Suprapubic skin (tissue), 4 donors: ENCODE data around the gene RIPOR3. TPM values are rescaled to one million over a fixed set of nuclear protein-coding genes. Genes with fewer than 3 reads are reported as not detected.
"Not testable (repeated sequence)": the region's sequence is repeated elsewhere in the genome, so short reads cannot be mapped to it uniquely, and the experiment has no call there.

Experiments used
- DNase-seq, 2 donors: peaks; one replicate each; pipeline ENCODE4 v3.0.0-alpha.2; 2019; ENCODE audit warnings: low spot score in 2 of 2
- H3K27ac ChIP-seq: fragments of 200-600 bp; sonication (generic); one replicate; pipeline ENCODE4 v1.5.1; 2019
- H3K27me3 ChIP-seq: fragments of 200-600 bp; sonication (generic); one replicate; pipeline ENCODE4 v1.5.1; 2019
- H3K36me3 ChIP-seq: fragments of 200-600 bp; sonication (generic); one replicate; pipeline ENCODE4 v1.5.1; 2019
- H3K4me1 ChIP-seq: fragments of 200-600 bp; sonication (generic); one replicate; pipeline ENCODE4 v1.5.1; 2019
- H3K4me3 ChIP-seq: fragments of 200-600 bp; sonication (generic); one replicate; pipeline ENCODE4 v1.5.1; 2019; ENCODE audit warnings: mild to moderate bottlenecking
- H3K9me3 ChIP-seq: fragments of 200-600 bp; sonication (generic); one replicate; pipeline ENCODE4 v1.5.1; 2019
- EP300 ChIP-seq: sonication (generic); formaldehyde crosslinking; IDR thresholded peaks from one replicate; pipeline ENCODE4 v1.6.1; 2017; ENCODE audit warnings: antibody characterized with exemption
- POLR2A ChIP-seq, 2 donors: fragments of 450-650 bp; IDR thresholded peaks; one replicate each; pipeline ENCODE4 v1.6.1; 2017; ENCODE audit warnings: antibody characterized with exemption in 2 of 2, mild to moderate bottlenecking in 2 of 2, moderate library complexity in 2 of 2
- POLR2AphosphoS5 ChIP-seq, 3 donors: sonication (generic); formaldehyde crosslinking; IDR thresholded peaks; one replicate each; pipeline ENCODE4 v1.6.1; 2017; ENCODE audit warnings: antibody characterized with exemption in 3 of 3
- WGBS: methylation state at CpG from one replicate; pipeline ENCODE4 v1.1.5; 2018; 5-methylcytosine and 5-hydroxymethylcytosine counted together
- total RNA-seq, 4 donors: library from RNA; depleted of rRNA; stranded (reverse); fragments of >200 nt; gene quantifications; one replicate each; pipeline ENCODE4 v1.1.0, GENCODE V29; 2016
- TF ChIP-seq, protein P1 (sequence below), 2 donors: fragments of 200-600 bp in 1 of 2; fragments of 450-650 bp in 1 of 2; sonication (generic) in 1 of 2; IDR thresholded peaks; one replicate each; pipeline ENCODE4 v1.5.1; 2016 to 2019; ENCODE audit warnings: antibody characterized with exemption in 2 of 2, mild to moderate bottlenecking in 1 of 2, moderate library complexity in 1 of 2

The RIPOR3 gene
- total RNA-seq, 4 donors from 2014 or later: 3.3 to 10.1 (median 5.3) TPM

DNA sequence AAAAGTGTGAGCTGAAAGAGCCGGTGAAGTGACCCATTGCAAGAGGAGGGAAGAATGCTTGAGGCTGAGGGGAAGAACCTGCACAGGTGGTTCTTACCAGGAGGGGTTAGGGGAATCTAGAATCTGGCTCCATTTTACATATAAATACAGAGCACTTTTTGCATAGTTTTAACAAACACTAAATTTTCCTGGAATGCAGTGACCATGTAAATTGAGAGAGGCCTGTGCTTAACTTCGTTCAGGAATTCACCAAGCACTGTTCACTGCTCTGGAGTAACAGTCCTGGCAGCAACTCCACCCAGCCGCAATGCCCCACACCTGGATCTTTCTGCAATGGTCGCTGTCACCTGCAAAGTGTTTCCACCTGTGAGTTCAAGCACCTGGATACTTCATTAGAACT is 13.2 kb upstream of the RIPOR3 start:
- Histone ChIP-seq H3K9me3 (no peaks in the 10 kb centered on the region), H3K27ac (no peak overlapping the region), H3K4me3 (no peak overlapping the region), H3K27me3 (peaks cover 9% of the 10 kb centered on the region), H3K4me1 (peaks cover 2% of the 10 kb centered on the region), H3K36me3 (no peaks in the 10 kb centered on the region)
- WGBS: 81% methylated on average over 4 of the region's 4 CpGs
- TF ChIP-seq POLR2AphosphoS5 (IDR thresholded peaks at IDR 0.05) (no peak), EP300 (no peak), POLR2A (IDR thresholded peaks at IDR 0.05) (no peak)
- TF ChIP-seq, protein P1, sequence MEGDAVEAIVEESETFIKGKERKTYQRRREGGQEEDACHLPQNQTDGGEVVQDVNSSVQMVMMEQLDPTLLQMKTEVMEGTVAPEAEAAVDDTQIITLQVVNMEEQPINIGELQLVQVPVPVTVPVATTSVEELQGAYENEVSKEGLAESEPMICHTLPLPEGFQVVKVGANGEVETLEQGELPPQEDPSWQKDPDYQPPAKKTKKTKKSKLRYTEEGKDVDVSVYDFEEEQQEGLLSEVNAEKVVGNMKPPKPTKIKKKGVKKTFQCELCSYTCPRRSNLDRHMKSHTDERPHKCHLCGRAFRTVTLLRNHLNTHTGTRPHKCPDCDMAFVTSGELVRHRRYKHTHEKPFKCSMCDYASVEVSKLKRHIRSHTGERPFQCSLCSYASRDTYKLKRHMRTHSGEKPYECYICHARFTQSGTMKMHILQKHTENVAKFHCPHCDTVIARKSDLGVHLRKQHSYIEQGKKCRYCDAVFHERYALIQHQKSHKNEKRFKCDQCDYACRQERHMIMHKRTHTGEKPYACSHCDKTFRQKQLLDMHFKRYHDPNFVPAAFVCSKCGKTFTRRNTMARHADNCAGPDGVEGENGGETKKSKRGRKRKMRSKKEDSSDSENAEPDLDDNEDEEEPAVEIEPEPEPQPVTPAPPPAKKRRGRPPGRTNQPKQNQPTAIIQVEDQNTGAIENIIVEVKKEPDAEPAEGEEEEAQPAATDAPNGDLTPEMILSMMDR (IDR thresholded peaks at IDR 0.05): no peak
- DNase-seq: no peak

DNA sequence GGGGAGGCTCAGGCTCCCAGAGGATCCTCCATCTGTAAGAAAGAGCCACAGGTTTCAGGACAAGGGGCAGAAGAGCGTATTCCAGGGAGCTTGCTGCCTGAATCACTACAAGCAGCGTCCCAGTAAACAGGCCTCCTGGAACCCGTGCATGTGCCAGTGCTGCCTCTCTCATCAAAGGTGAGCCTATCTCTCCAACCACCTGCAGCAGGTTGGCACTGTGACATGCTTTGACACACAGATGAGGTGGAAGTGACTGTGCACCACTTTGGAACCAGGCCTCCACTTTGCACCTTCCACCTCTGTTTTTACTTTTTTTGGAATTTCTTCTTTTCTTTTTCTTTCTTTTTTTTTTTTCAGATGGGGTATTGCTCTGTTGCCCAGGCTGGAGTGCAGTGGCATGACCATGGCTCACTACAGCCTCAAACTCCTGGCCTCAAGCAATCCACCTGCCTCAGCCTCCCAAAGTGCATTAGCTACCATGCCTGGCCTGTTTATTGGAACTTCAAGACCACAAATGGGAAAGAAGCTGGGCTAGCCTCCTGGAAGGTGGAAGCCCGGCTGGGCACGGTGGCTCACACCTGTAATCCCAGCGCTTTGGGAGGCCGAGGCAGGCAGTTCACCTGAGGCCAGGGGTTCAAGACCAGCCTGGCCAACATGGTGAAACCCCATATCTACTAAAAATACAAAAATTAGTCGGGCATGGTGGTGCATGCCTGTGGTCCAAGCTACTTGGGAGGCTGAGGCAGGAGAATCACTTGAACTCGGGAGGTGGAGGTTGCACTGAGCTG is 12.5 kb upstream of the RIPOR3 start:
- not testable (repeated sequence) for H3K27ac ChIP-seq, DNase-seq, H3K4me1 ChIP-seq, H3K4me3 ChIP-seq, H3K36me3 ChIP-seq, H3K9me3 ChIP-seq, H3K27me3 ChIP-seq
- WGBS: 84% methylated on average over 9 of the region's 9 CpGs

DNA sequence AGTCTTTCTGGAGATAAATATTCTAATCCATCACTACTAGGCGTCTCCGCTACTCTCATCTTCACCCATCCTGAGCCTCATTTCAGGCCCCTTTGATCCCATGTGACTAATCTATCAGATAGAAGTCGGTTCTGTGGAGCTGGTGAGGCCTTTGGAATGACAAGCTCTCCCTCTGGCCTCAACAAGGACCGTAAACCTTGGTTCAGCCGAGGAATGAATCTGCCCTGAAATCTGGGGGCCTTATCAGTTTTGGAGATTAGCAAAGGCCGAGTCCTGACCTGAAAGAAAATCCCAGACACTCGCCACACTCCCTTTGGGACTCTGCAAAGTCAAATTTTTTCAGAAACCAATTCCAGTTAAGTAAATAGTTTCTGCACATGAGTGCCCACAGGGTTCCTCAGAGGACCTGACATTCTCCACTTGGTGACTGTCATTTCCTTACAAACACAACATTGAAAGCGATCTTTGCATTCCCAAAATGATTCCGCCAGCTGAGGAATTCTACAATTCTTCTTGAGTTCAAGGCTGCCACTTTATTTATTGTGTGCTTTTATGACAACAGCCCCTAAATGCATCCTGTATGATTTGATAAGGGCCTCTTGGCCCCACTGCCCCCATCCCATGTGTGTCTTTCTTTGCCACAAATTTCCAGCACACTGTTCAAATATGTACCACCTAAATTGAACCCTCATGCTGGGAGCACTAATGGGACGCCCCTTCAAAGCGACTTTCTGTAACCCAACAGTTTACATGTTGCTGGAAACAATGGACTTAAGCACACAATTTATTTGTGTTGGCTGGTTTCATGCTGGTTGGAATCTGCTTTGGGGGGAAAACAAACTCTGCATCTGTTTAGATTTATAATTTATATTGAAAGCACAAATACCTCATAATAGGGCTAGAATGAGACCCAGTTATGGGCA is 10.0 kb upstream of the RIPOR3 start:
- Histone ChIP-seq H3K27ac (no peak overlapping the region), H3K4me1 (no peaks in the 10 kb centered on the region), H3K27me3 (peaks cover 7% of the 10 kb centered on the region), H3K9me3 (no peaks in the 10 kb centered on the region), H3K4me3 (no peak overlapping the region), H3K36me3 (no peaks in the 10 kb centered on the region)
- WGBS: 88% methylated on average over 11 of the region's 11 CpGs
- DNase-seq: no peak
- TF ChIP-seq POLR2A (IDR thresholded peaks at IDR 0.05): no peak
- no peak for TF ChIP-seq EP300
- TF ChIP-seq, protein P1 (IDR thresholded peaks at IDR 0.05): no peak
- TF ChIP-seq POLR2AphosphoS5 (IDR thresholded peaks at IDR 0.05): no peak

DNA sequence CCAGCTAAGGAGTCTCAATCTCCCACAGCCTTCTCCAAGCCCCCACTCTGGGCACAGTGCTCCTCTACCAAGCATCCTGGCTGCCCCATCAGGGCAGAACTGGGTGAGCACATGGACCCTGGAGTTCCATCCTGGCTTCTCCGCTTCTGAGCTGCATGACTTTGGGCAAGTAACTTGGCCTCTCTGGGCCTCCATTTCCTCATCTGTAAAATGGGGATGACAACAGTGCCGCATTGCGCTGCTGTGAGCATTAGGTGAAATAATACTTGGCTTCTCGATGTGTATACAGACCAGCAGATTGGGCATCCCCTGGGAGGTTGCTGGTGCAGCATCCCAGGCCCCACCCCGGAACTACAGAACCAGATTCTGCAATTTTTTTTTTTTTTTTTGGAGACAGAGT is 8.3 kb upstream of the RIPOR3 start:
- Histone ChIP-seq H3K36me3 (no peaks in the 10 kb centered on the region), H3K4me3 (no peak overlapping the region), H3K9me3 (no peaks in the 10 kb centered on the region), H3K4me1 (no peaks in the 10 kb centered on the region), H3K27ac (no peak overlapping the region), H3K27me3 (no peaks in the 10 kb centered on the region)
- TF ChIP-seq EP300: no peak
- 93% methylated on average over 5 of the region's 5 CpGs for WGBS
- no peak for DNase-seq

DNA sequence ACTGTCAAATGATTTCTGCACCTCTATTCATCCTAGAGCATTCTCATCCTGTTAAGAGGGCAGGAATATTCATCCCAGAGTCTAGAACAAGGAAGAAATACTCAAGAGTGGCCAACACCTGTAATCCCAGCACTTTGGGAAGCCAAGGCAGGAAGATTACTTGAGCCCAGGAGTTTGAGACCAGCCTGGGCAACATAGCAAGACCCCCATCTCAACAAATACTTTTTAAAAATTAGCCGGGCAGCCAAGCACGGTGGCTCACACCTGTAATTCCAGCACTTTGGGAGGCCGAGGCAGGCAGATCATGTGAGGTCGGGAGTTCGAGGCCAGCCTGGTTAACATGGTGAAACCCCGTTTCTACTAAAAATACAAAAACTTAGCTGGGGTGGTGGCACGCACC is 6.9 kb upstream of the RIPOR3 start:
- H3K4me1 ChIP-seq, DNase-seq, H3K27ac ChIP-seq, H3K4me3 ChIP-seq, H3K9me3 ChIP-seq, H3K36me3 ChIP-seq, H3K27me3 ChIP-seq: not testable (repeated sequence)
- 93% methylated on average over 7 of the region's 7 CpGs for WGBS

DNA sequence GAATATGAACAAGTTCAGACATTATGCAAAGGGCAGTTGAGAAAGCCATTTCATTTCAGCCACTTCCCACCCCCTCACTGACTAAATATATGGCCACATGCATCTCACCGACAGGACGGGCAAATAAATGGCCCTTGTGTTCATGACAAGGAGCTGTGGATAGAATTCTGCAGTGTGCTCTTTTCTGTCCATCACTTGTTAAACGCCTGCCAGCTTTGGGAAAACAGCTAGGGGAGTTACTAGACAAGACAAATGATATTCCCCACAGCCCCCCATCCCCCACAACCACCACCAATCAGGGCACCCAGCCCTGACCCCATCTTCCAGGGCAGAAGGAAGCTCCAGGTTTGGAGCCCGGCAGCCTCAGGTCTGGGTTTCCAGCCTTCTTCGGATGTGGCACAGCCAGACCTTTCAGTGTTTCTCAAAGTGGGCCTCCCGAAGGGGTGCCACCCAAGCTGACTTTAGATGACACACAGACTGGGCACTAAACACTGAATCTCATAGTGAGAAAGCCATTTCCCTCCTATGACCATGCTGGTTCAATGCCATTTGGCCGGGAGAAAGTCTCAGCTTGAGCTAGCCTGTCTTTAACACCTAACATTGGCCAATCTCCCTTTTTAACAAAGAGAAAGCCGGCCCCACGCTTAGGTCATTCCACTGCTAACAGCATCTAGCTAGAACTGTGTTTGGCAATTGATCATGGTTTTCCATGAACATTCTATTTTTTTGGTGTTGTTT is 4.0 kb upstream of the RIPOR3 start:
- H3K27ac ChIP-seq: no peak overlapping the region
- no peaks in the 10 kb centered on the region for H3K9me3 ChIP-seq
- peaks cover 20% of the 10 kb centered on the region for H3K4me1 ChIP-seq
- TF ChIP-seq POLR2AphosphoS5 (IDR thresholded peaks at IDR 0.05): no peak
- peak in 1 of 2 donors; percentile 73 for DNase-seq
- no peak overlapping the region for H3K4me3 ChIP-seq
- no peaks in the 10 kb centered on the region for H3K36me3 ChIP-seq
- H3K27me3 ChIP-seq: peaks cover 26% of the 10 kb centered on the region
- WGBS: 65% methylated on average over 9 of the region's 9 CpGs
